GM12874 (cell line): ENCODE data around the gene STN1.
A peak's percentile ranks its signal among the peaks of the same experiment; 100 is the strongest.

Source experiments
- TF ChIP-seq, protein P1 (sequence below): IDR thresholded peaks from 2 replicates; pipeline ENCODE4 v1.5.1; 2011; ENCODE audit warnings: low read depth, mild to moderate bottlenecking, control low read depth, low read length, moderate library complexity; ENCODE audit not compliant: insufficient read depth

STN1 gene

GRCh38 chr10:103854686-103855391 lies 63.1 kb downstream of the STN1 start:
- TF ChIP-seq, protein P1, sequence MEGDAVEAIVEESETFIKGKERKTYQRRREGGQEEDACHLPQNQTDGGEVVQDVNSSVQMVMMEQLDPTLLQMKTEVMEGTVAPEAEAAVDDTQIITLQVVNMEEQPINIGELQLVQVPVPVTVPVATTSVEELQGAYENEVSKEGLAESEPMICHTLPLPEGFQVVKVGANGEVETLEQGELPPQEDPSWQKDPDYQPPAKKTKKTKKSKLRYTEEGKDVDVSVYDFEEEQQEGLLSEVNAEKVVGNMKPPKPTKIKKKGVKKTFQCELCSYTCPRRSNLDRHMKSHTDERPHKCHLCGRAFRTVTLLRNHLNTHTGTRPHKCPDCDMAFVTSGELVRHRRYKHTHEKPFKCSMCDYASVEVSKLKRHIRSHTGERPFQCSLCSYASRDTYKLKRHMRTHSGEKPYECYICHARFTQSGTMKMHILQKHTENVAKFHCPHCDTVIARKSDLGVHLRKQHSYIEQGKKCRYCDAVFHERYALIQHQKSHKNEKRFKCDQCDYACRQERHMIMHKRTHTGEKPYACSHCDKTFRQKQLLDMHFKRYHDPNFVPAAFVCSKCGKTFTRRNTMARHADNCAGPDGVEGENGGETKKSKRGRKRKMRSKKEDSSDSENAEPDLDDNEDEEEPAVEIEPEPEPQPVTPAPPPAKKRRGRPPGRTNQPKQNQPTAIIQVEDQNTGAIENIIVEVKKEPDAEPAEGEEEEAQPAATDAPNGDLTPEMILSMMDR = 0 out of 2 replicates have a peak, but pooled peaks have one; percentile 11

- TF ChIP-seq, protein P1 = no peak
These were observed 63.7 kb downstream of the STN1 start for GRCh38 chr10:103854265-103854685.

GRCh38 chr10:103853428-103854264 lies 64.3 kb downstream of the STN1 start:
- TF ChIP-seq, protein P1 = no peak

DNA sequence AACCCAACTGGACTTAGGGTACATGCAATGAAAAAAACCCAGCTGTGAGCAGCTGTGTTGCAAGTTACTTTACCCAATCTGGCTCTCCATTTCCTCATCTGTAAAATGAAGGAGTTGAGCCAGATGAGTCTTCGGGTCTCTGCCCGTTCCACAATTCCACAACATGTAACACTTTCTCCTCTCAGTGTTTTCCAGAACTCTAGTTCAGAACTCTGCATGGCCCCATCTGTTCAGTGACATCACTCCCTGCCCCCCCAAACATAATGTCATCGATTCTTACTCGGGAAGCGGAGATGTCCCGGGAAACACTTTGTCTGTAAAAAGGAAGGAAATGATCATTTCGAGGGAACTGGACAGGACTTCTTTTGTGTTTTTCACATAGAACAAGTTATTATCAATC lies 65.1 kb downstream of the STN1 start:
- TF ChIP-seq, protein P1 = no peak

- TF ChIP-seq, protein P1 = no peak
These were observed 65.7 kb downstream of the STN1 start for GRCh38 chr10:103852189-103852711.

DNA sequence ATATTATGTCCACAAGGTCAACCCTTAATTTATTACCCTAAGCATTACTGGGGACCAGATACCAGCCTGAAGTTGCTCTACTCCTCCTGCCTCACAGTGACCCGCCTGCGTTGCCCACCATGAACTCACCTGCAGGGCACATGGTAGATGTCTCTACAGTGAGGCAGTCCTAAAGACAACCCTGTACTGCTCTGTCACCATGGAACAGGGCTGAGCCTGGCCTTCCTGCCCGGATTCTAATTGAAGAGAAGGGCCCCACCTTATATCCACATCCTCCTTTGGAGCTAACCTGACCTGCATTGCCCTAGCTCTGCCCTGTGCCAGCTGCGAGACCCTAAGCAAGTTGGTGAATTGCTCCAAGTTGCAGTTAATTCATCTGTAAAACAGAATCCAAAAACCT lies 66.7 kb downstream of the STN1 start:
- TF ChIP-seq, protein P1 = no peak

DNA sequence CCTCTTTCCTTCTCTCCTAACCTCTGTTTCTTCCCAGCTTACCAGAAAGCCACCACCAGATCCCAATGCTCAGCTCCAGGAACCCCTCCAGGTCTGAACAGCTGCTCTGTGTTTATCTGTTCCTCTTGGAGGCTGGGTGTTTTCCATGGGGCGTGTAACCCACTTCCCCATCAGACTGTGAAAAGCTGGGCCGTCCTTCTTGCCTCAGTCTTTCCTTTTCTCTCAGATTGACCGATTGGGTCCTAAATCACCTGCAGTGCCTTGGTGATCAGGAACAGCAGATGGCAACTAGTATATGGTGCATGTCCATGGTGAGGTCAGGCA lies 67.5 kb downstream of the STN1 start:
- TF ChIP-seq, protein P1 = no peak
